ENCODE data around the gene PTPMT1. TPM values are rescaled to one million over a fixed set of nuclear protein-coding genes. Genes with fewer than 3 reads are reported as not detected.

PTPMT1 gene
- total RNA-seq, 4 donors from 2014 or later: 109 to 208 (median 121) TPM

- no peak for TF ChIP-seq CTCF (IDR thresholded peaks at IDR 0.05; ENCODE audit: low read depth)
These were observed 12.6 kb upstream of the PTPMT1 start, which contains the start of gene CELF1 for GRCh38 chr11:47552566-47553405. CELF1 (minus strand) TSS chr11:47553132; CDS start chr11:47499523, 53,609 bp downstream.

GRCh38 chr11:47553406-47553743 is 12.0 kb upstream of the PTPMT1 start:
- TF ChIP-seq CTCF (IDR thresholded peaks at IDR 0.05; ENCODE audit: low read depth): no peak

- TF ChIP-seq CTCF (IDR thresholded peaks at IDR 0.05; ENCODE audit: low read depth): no peak
These were observed 6.7 kb upstream of the PTPMT1 start for GRCh38 chr11:47558695-47559094.

- TF ChIP-seq CTCF (IDR thresholded peaks at IDR 0.05; ENCODE audit: low read depth): no peak
These were observed 5.0 kb upstream of the PTPMT1 start for GRCh38 chr11:47560426-47560825.

- no peak for TF ChIP-seq CTCF (IDR thresholded peaks at IDR 0.05; ENCODE audit: low read depth)
These were observed 463 bp upstream of the PTPMT1 start for GRCh38 chr11:47564933-47565339.

GRCh38 chr11:47566149-47566698 is 825 bp downstream of the PTPMT1 start:
- no peak for TF ChIP-seq CTCF (IDR thresholded peaks at IDR 0.05; ENCODE audit: low read depth)

GRCh38 chr11:47569646-47570045 is 4.2 kb downstream of the PTPMT1 start:
- no peak for TF ChIP-seq CTCF (IDR thresholded peaks at IDR 0.05; ENCODE audit: low read depth)
